LNCaP clone FGC (cell line): Measurements from ENCODE around the gene ADAR.

Experiments
- DNase-seq: peaks from one replicate; pipeline ENCODE4 v3.0.0-alpha.2; 2011; ENCODE audit warnings: low read depth
- H3K4me3 ChIP-seq: 2 replicates; pipeline ENCODE4 v1.5.1; 2011; ENCODE audit warnings: mild to moderate bottlenecking, low read depth, low read length, control low read depth
- TF ChIP-seq, protein P1 (sequence below): IDR thresholded peaks from 2 replicates; pipeline ENCODE4 v1.5.1; 2012; ENCODE audit warnings: mild to moderate bottlenecking; ENCODE audit not compliant: control insufficient read depth, insufficient read depth; ENCODE audit errors: extremely low read depth

Gene ADAR

DNA sequence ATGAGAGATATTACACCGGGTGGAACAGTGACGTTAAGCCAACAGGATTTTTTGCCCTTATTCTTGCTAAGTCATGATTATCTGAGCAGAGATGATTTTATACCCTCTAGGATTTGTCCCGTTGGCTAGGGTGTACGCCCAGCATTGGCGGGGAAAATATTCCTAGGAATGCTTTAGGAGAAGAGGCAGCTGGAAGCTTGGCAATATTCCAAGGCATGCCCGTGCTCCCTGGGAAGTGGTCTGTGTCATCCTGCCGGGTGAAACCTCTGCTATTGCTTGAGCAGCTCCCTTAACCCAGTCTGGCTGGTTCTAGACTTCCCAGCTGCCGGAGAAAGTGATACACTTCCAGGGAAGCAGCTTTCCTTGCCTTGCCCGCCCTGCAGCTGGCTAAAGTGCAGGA lies 24.2 kb downstream of the ADAR start:
- DNase-seq: no peak
- TF ChIP-seq, protein P1, sequence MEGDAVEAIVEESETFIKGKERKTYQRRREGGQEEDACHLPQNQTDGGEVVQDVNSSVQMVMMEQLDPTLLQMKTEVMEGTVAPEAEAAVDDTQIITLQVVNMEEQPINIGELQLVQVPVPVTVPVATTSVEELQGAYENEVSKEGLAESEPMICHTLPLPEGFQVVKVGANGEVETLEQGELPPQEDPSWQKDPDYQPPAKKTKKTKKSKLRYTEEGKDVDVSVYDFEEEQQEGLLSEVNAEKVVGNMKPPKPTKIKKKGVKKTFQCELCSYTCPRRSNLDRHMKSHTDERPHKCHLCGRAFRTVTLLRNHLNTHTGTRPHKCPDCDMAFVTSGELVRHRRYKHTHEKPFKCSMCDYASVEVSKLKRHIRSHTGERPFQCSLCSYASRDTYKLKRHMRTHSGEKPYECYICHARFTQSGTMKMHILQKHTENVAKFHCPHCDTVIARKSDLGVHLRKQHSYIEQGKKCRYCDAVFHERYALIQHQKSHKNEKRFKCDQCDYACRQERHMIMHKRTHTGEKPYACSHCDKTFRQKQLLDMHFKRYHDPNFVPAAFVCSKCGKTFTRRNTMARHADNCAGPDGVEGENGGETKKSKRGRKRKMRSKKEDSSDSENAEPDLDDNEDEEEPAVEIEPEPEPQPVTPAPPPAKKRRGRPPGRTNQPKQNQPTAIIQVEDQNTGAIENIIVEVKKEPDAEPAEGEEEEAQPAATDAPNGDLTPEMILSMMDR: no peak

DNA sequence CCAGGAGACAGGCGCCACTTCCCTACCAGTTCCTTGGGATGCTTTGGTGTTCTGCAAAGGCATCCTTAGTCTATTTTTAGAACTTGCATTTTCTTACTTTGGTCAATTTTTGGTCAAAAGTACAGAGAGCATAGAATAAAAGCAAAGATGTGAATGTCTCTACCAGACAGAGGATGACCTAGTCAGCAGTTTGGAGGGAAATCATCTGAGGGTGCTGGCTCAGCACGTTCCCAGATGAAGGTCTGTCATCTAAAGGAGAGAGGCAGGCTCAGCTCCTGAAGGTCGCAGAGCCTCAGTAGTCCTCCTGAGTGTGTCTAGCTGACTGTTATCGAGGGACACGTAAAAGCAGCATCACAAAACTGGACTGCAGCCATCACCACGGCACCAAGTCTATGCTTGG lies 25.1 kb downstream of the ADAR start:
- TF ChIP-seq, protein P1: no peak
- DNase-seq: no peak
- no peak overlapping the region for H3K4me3 ChIP-seq

More for the DNA sequence above, 24.2 kb downstream of the ADAR start:
- no peak overlapping the region for H3K4me3 ChIP-seq

DNA sequence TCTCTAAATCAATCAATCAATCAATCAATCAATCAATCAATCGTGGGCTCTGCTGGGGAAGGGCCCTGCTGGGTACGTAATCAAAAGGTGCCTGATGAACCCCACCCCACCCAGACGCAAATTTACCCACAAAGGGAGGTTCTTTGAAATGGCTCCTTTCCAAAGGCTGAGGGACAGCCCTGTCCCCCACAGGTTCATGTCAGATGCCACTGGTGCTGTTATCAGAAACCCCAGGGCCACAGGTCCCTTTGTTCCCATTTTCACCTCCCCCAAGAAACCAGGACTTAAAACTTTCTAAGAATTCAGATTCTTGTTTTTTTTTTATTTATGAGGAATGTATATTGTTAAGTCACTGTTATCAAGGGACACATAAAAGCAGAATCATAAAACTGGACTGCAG lies 26.2 kb downstream of the ADAR start:
- TF ChIP-seq, protein P1: no peak

DNA sequence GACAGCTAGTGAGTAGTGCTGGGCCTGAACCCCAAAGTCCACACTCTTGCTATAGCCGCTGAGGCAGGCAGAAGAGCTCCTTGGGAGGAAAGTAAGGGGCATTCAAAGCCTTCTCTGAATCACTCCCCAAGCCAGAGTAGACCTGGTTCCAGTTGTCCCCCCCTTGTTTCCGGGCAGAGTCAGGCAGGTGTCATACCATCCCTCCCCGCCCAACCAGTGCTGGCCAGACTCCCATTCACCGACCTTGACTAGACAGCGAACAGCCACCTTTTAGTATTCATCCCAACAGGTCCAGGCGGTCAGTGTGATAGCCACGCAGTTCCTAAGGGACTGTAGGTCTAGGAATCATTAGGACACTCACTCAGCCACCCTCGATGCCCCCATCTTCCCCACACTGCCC lies 28.6 kb downstream of the ADAR start:
- no peak overlapping the region for H3K4me3 ChIP-seq
- no peak for DNase-seq
- TF ChIP-seq, protein P1: no peak

More for the DNA sequence above, 26.2 kb downstream of the ADAR start:
- H3K4me3 ChIP-seq: no peak overlapping the region
- DNase-seq: no peak

DNA sequence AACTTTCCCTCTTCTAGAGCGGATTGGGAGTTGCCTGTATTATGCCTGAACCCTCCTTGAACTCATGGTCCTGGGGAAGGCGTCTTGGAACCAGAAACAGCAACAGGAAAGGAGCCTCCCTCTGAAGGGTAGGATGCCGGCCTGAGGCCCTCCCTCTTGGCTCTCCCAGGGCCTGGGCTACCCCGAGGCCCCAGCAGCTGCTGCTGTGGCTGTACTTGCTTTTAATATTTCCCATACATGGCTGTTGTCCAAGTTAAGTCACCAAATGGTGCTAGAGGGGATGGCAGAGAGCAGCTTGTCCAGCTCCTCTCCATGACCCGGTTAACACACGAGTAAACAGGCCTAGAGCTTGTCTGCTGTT lies 29.9 kb downstream of the ADAR start:
- DNase-seq: no peak
- TF ChIP-seq, protein P1: no peak
- H3K4me3 ChIP-seq: no peak overlapping the region

DNA sequence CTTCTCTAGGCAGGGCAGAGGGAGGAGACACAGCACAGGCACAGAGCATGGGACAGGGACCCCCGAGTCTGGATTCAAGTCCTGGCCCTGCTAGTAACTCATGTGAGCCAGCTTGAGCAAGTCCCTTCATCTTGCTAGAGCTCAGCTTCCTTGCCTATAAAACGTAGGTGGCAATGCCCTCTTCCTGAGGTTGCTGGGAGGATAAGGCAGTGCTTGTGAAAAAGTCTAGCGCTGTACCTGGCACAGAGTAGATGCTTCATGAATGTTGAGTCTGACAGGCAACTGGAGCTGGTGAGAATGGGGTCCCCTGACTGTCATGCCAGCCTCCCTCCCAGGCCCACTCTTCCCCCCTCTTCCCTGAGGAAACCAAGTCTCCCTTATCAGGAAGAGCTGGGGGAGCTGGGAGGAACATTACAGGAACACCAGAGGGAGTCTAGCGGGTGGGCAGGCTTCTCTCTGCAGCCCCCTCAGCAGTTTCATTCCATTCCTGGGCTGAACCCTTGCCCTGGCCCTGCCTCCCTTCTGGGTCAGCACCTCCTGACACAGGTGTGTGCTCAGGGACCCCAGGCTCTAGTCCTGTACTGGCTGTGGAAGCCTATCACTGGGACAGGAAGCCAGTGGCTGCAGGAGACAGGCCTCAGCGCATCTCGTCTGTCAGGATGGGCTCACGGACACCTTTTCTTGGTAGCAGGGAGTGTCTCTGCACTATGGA lies 30.5 kb downstream of the ADAR start:
- no peak for DNase-seq
- no peak overlapping the region for H3K4me3 ChIP-seq
- TF ChIP-seq, protein P1: no peak
